ENCODE results near the gene MAP3K7CL. TPM values are rescaled to one million over a fixed set of nuclear protein-coding genes. Genes with fewer than 3 reads are reported as not detected.

MAP3K7CL gene
- total and polyA plus RNA-seq, 4 donors: 1.4 to 3.5 (median 3.1) TPM

- no peak for DNase-seq (ENCODE audit: low spot score)
- Histone ChIP-seq H3K27ac (ENCODE audit: low read depth in 1 of 2, low read length in 2 of 2) (no peak overlapping the region), H3K9ac (ENCODE audit: low read depth in 1 of 2, low read length in 2 of 2) (no peak overlapping the region), H3K4me1 (ENCODE audit: control insufficient read depth in 4 of 4, insufficient read depth in 4 of 4, low read length in 3 of 4) (peaks cover 0 to 3% (median 0%) of the 10 kb centered on the region in 4 donors), H3K27me3 (ENCODE audit: control insufficient read depth in 4 of 4, insufficient read depth in 4 of 4, low read length in 3 of 4) (no peaks in the 10 kb centered on the region), H3K4me3 (ENCODE audit: low read depth in 1 of 3, low read length in 3 of 3) (no peak overlapping the region), H3K9me3 (ENCODE audit: control insufficient read depth in 4 of 4, low read length in 3 of 4) (peaks cover 0 to 5% (median 0%) of the 10 kb centered on the region in 4 donors), H3K36me3 (ENCODE audit: control insufficient read depth in 4 of 4, insufficient read depth in 3 of 4, low read depth in 1 of 4, low read length in 3 of 4) (no peaks in the 10 kb centered on the region)
- TF ChIP-seq CTCF (IDR thresholded peaks at IDR 0.05; ENCODE audit: low read depth, low read length, missing input control) (no peak), REST (IDR thresholded peaks at IDR 0.05) (no peak), HNF4A (conservative IDR thresholded peaks at IDR 0.05) (no peak), FOXA2 (IDR thresholded peaks at IDR 0.05) (no peak), ZBTB33 (IDR thresholded peaks at IDR 0.05) (no peak), GABPA (IDR thresholded peaks at IDR 0.05 in 1 of 2, conservative IDR thresholded peaks at IDR 0.05 in 1 of 2) (no peak), RAD21 (IDR thresholded peaks at IDR 0.05) (no peak)
These were observed 70.7 kb downstream of the MAP3K7CL start for GRCh38 chr21:29201186-29201585.

- Histone ChIP-seq H3K4me1 (ENCODE audit: control insufficient read depth in 4 of 4, insufficient read depth in 4 of 4, low read length in 3 of 4) (peaks cover 0 to 3% (median 0%) of the 10 kb centered on the region in 4 donors), H3K9me3 (ENCODE audit: control insufficient read depth in 4 of 4, low read length in 3 of 4) (peaks cover 0 to 5% (median 0%) of the 10 kb centered on the region in 4 donors), H3K27me3 (ENCODE audit: control insufficient read depth in 4 of 4, insufficient read depth in 4 of 4, low read length in 3 of 4) (no peaks in the 10 kb centered on the region), H3K4me3 (ENCODE audit: low read depth in 1 of 3, low read length in 3 of 3) (no peak overlapping the region), H3K27ac (ENCODE audit: low read depth in 1 of 2, low read length in 2 of 2) (no peak overlapping the region), H3K9ac (ENCODE audit: low read depth in 1 of 2, low read length in 2 of 2) (no peak overlapping the region), H3K36me3 (ENCODE audit: control insufficient read depth in 4 of 4, insufficient read depth in 3 of 4, low read depth in 1 of 4, low read length in 3 of 4) (no peaks in the 10 kb centered on the region)
- no peak for DNase-seq (ENCODE audit: low spot score)
- WGBS: 96% methylated on average over 5 of the region's 5 CpGs
- TF ChIP-seq HNF4G (IDR thresholded peaks at IDR 0.05) (no peak), ZBTB33 (IDR thresholded peaks at IDR 0.05) (no peak), TAF1 (conservative IDR thresholded peaks at IDR 0.05) (no peak), FOXA1 (IDR thresholded peaks at IDR 0.05) (no peak), RAD21 (IDR thresholded peaks at IDR 0.05) (no peak), SP1 (IDR thresholded peaks at IDR 0.05) (no peak)
These were observed 74.6 kb downstream of the MAP3K7CL start for GRCh38 chr21:29205009-29205408.
